K562 (cell line): ENCODE measurements around the gene TMEM200B. TPM values are rescaled to one million over a fixed set of nuclear protein-coding genes. Genes with fewer than 3 reads are reported as not detected.

Source experiments
- ARID1B ChIP-seq: fragments of 450-650 bp; IDR thresholded peaks from 2 replicates; pipeline ENCODE4 v1.6.1; 2016; ENCODE audit warnings: antibody characterized with exemption, mild to moderate bottlenecking, inconsistent platforms
- BACH1 ChIP-seq: fragments of 200-800 bp; sonication (Bioruptor generic); IDR thresholded peaks from 2 replicates; pipeline ENCODE4 v1.6.1; 2016; ENCODE audit warnings: missing genetic modification characterization, missing compliant biosample characterization
- BCLAF1 ChIP-seq, 2 experiments: fragments of 450-650 bp in 1 of 2; IDR thresholded peaks; 2 replicates each; pipeline ENCODE4 v1.6.1; 2011 to 2017; ENCODE audit warnings: low read depth in 2 of 2, antibody characterized with exemption in 1 of 2, borderline replicate concordance in 1 of 2, low read length in 1 of 2, mild to moderate bottlenecking in 1 of 2, mixed read lengths in 1 of 2; ENCODE audit not compliant: control insufficient read depth in 1 of 2
- ERF ChIP-seq: fragments of 450-650 bp; formaldehyde crosslinking; IDR thresholded peaks from 2 replicates; pipeline ENCODE4 v1.4.0; 2020; ENCODE audit warnings: mild to moderate bottlenecking, mixed read lengths
- ETV1 ChIP-seq: fragments of 450-650 bp; conservative IDR thresholded peaks from 2 replicates; pipeline ENCODE4 v1.6.1; 2016; ENCODE audit warnings: missing genetic modification characterization, control low read depth, low read depth, missing compliant biosample characterization
- FIP1L1 ChIP-seq: fragments of 200-400 bp; formaldehyde crosslinking; IDR thresholded peaks from 2 replicates; pipeline ENCODE4 v1.6.1; 2018; ENCODE audit warnings: mild to moderate bottlenecking, low read depth, low read length; ENCODE audit not compliant: poor library complexity, severe bottlenecking
- GTF3C2 ChIP-seq: IDR thresholded peaks from 3 replicates; pipeline ENCODE4 v1.6.1; 2011; ENCODE audit warnings: borderline replicate concordance, mild to moderate bottlenecking, moderate library complexity; ENCODE audit not compliant: insufficient read length; ENCODE audit errors: extremely low read depth
- HCFC1 ChIP-seq: IDR thresholded peaks from 2 replicates; pipeline ENCODE4 v1.6.1; 2012; ENCODE audit warnings: low read depth, low read length, improper control_type of control experiment
- HMG20B ChIP-seq: fragments of 250-450 bp; sonication (Bioruptor Pico); IDR thresholded peaks from 2 replicates; pipeline ENCODE4 v1.5.0; 2021; ENCODE audit warnings: mild to moderate bottlenecking
- KLF16 ChIP-seq: IDR thresholded peaks from 2 replicates; pipeline ENCODE4 v1.6.1; 2016; ENCODE audit warnings: antibody characterized with exemption
- KLF6 ChIP-seq: fragments of 250-450 bp; sonication (Bioruptor Pico); IDR thresholded peaks from 2 replicates; pipeline ENCODE4 v1.4.0; 2020; ENCODE audit warnings: mild to moderate bottlenecking, moderate library complexity, borderline replicate concordance
- LARP7 ChIP-seq: fragments of 450-650 bp; IDR thresholded peaks from 2 replicates; pipeline ENCODE4 v1.6.1; 2016
- MTA2 ChIP-seq: fragments of 450-650 bp; IDR thresholded peaks from 2 replicates; pipeline ENCODE4 v1.6.1; 2016; ENCODE audit warnings: low read depth
- MTA3 ChIP-seq: fragments of 450-650 bp; formaldehyde crosslinking; IDR thresholded peaks from 2 replicates; pipeline ENCODE4 v1.6.1; 2017; ENCODE audit warnings: mild to moderate bottlenecking, borderline replicate concordance
- NRF1 ChIP-seq, 2 experiments: fragments of 450-650 bp; IDR thresholded peaks in 1 of 2; conservative IDR thresholded peaks in 1 of 2; 2 replicates each; pipeline ENCODE4 v1.6.1; 2014; ENCODE audit warnings: mild to moderate bottlenecking in 2 of 2
- RBM22 ChIP-seq: fragments of 200-400 bp; formaldehyde crosslinking; IDR thresholded peaks from 2 replicates; pipeline ENCODE4 v1.6.1; 2018; ENCODE audit warnings: low read length, low read depth; ENCODE audit not compliant: poor library complexity, severe bottlenecking
- RBM34 ChIP-seq: fragments of 200-400 bp; formaldehyde crosslinking; IDR thresholded peaks from 2 replicates; pipeline ENCODE4 v1.6.1; 2018; ENCODE audit warnings: low read length, borderline replicate concordance; ENCODE audit not compliant: insufficient read depth
- SAP30 ChIP-seq: fragments of 200-600 bp; sonication (generic); IDR thresholded peaks from 2 replicates; pipeline ENCODE4 v1.6.1; 2012; ENCODE audit warnings: borderline replicate concordance, low read depth, mild to moderate bottlenecking, moderate library complexity, low read length, control low read depth, inconsistent platforms; ENCODE audit not compliant: insufficient read depth, poor library complexity, severe bottlenecking
- SUPT5H ChIP-seq: fragments of 450-650 bp; IDR thresholded peaks from 2 replicates; pipeline ENCODE4 v1.6.1; 2016
- ZBTB5 ChIP-seq: fragments of 450-650 bp; IDR thresholded peaks from 2 replicates; pipeline ENCODE4 v1.6.1; 2017; ENCODE audit warnings: antibody characterized with exemption
- ZNF696 ChIP-seq: fragments of 250-450 bp; sonication (Bioruptor Pico); conservative IDR thresholded peaks from 2 replicates; pipeline ENCODE4 v1.4.0; 2020; ENCODE audit warnings: mild to moderate bottlenecking, moderate library complexity
- ZNF830 ChIP-seq: fragments of 250-450 bp; sonication (Bioruptor Pico); IDR thresholded peaks from 2 replicates; pipeline ENCODE4 v1.5.0; 2021; ENCODE audit warnings: mild to moderate bottlenecking
- polyA plus RNA-seq, 8 experiments: library from polyadenylated mRNA; depleted of rRNA in 4 of 8; stranded (reverse) in 5 of 8; unstranded in 3 of 8; fragments of >200 nt; fragmentation: Nextera tagmentation in 2 of 8; fragmentation: Illumina TruSeq in 1 of 8; extraction: Ambion mirVana in 2 of 8; extraction: Trizol in 1 of 8; gene quantifications; 2 replicates each; pipeline versions ENCODE4 v1.2.1 to v1.2.3, GENCODE V29; 2011 to 2014; ENCODE audit warnings: inconsistent platforms in 1 of 8, missing spikeins in 1 of 8
- total RNA-seq, 7 experiments: library from RNA; depleted of rRNA in 6 of 7; stranded (reverse); fragments of >200 nt in 6 of 7; fragmentation: Illumina TruSeq in 2 of 7; extraction: Trizol in 2 of 7; gene quantifications; 2 replicates each; pipeline versions ENCODE4 v1.2.1 to v1.2.3, GENCODE V29; 2011 to 2021; ENCODE audit warnings: low replicate concordance in 1 of 7

TMEM200B gene
- total and polyA plus RNA-seq, 9 of the 15 experiments (the other 6 are each of a cell fraction or from before 2014, with no cell fraction given) = 0.04 to 0.35 (median 0.10) TPM; not detected in 1

GRCh38 chr1:29120947-29121485 is 2.7 kb downstream of the TMEM200B start (continued):
- TF ChIP-seq SAP30 = no peak
- no peak for TF ChIP-seq ZNF830 (CRISPR knock-in tag)
- TF ChIP-seq BACH1 = no peak
- TF ChIP-seq KLF6 (CRISPR knock-in tag) = no peak
- TF ChIP-seq ZBTB5 = no peak
- TF ChIP-seq ARID1B = no peak
- peak; percentile 62 for TF ChIP-seq SUPT5H
- no peak for TF ChIP-seq BCLAF1 (IDR thresholded peaks at IDR 0.05; ENCODE audit: borderline replicate concordance in 1 of 2, control insufficient read depth in 1 of 2, low read depth in 2 of 2, low read length in 1 of 2)
- no peak for TF ChIP-seq ETV1 (tag)
- TF ChIP-seq RBM22 = peak; percentile 94
- no peak for TF ChIP-seq NRF1 (conservative IDR thresholded peaks at IDR 0.05 in 1 of 2, IDR thresholded peaks at IDR 0.05 in 1 of 2)
- TF ChIP-seq KLF16 = no peak
- no peak for TF ChIP-seq RBM34
- TF ChIP-seq GTF3C2 = no peak
- peak; percentile 22 for TF ChIP-seq FIP1L1
- TF ChIP-seq HCFC1 = no peak
- no peak for TF ChIP-seq LARP7
- TF ChIP-seq ERF (CRISPR knock-in tag) = no peak
- no peak for TF ChIP-seq MTA2
- TF ChIP-seq ZNF696 (CRISPR knock-in tag) = no peak
- no peak for TF ChIP-seq MTA3
- TF ChIP-seq HMG20B (CRISPR knock-in tag) = no peak
